Cardiac muscle cell (in vitro differentiated cells and primary cell): ENCODE results near the gene TEAD3. TPM values are rescaled to one million over a fixed set of nuclear protein-coding genes. Genes with fewer than 3 reads are reported as not detected.
"Not testable (repeated sequence)": the region's sequence is repeated elsewhere in the genome, so short reads cannot be mapped to it uniquely, and the experiment has no call there.

Experiments used
- DNase-seq, 2 donors: peaks; one replicate each; pipeline versions ENCODE4 v3.0.0 to v3.0.0-alpha.2; 2010 to 2017; ENCODE audit warnings: low read depth in 1 of 2, low spot score in 1 of 2
- H3K27ac ChIP-seq: fragments of 200-600 bp; sonication (generic); 2 replicates; pipeline ENCODE4 v1.5.1; 2016
- H3K27me3 ChIP-seq: fragments of 200-600 bp; sonication (generic); 2 replicates; pipeline ENCODE4 v1.6.0; 2016; ENCODE audit warnings: control low read depth
- H3K36me3 ChIP-seq: fragments of 200-600 bp; sonication (generic); 2 replicates; pipeline ENCODE4 v1.5.1; 2016; ENCODE audit warnings: control low read depth
- H3K4me1 ChIP-seq: fragments of 200-600 bp; sonication (generic); 2 replicates; pipeline ENCODE4 v1.8.1; 2017; ENCODE audit warnings: low read depth, mild to moderate bottlenecking, mixed run types
- H3K4me3 ChIP-seq: fragments of 200-600 bp; sonication (generic); 2 replicates; pipeline ENCODE4 v1.5.1; 2016; ENCODE audit warnings: mild to moderate bottlenecking
- H3K9me3 ChIP-seq: fragments of 200-600 bp; sonication (generic); 2 replicates; pipeline ENCODE4 v1.5.1; 2017; ENCODE audit warnings: low read depth, mild to moderate bottlenecking, control low read depth
- CTCF ChIP-seq: IDR thresholded peaks from 2 replicates; pipeline ENCODE4 v1.5.1; 2012; ENCODE audit warnings: low read depth, mild to moderate bottlenecking, low read length
- polyA plus RNA-seq: library from polyadenylated mRNA; unstranded; fragments of >200 nt; fragmentation: Nextera tagmentation; extraction: Ambion mirVana; gene quantifications from 2 replicates; pipeline ENCODE4 v1.2.1, GENCODE V29; 2016
- total RNA-seq: library from RNA; depleted of rRNA; stranded (reverse); fragments of >200 nt; gene quantifications from 2 replicates; pipeline ENCODE4 v1.2.3, GENCODE V29; 2016

Gene TEAD3
- total and polyA plus RNA-seq, 2 experiments from 2014 or later: 64.0 to 98.6 TPM

GRCh38 chr6:35443341-35444030 is 53.4 kb downstream of the TEAD3 start:
- Histone ChIP-seq H3K36me3 (no peaks in the 10 kb centered on the region), H3K27ac (no peak overlapping the region), H3K4me1 (no peaks in the 10 kb centered on the region), H3K9me3 (no peaks in the 10 kb centered on the region), H3K27me3 (no peaks in the 10 kb centered on the region), H3K4me3 (no peak overlapping the region)
- no peak for DNase-seq
- no peak for TF ChIP-seq CTCF

GRCh38 chr6:35442693-35443092 is 54.2 kb downstream of the TEAD3 start:
- Histone ChIP-seq H3K4me1 (no peaks in the 10 kb centered on the region), H3K27me3 (no peaks in the 10 kb centered on the region), H3K27ac (no peak overlapping the region), H3K36me3 (no peaks in the 10 kb centered on the region), H3K4me3 (no peak overlapping the region), H3K9me3 (no peaks in the 10 kb centered on the region)
- TF ChIP-seq CTCF: no peak
- no peak for DNase-seq

- H3K4me1 ChIP-seq: no peaks in the 10 kb centered on the region
- H3K36me3 ChIP-seq: no peaks in the 10 kb centered on the region
Observed at GRCh38 chr6:35441642-35442041, 55.2 kb downstream of the TEAD3 start.

GRCh38 chr6:35441205-35441604 is 55.7 kb downstream of the TEAD3 start:
- no peak for TF ChIP-seq CTCF

More at GRCh38 chr6:35441642-35442041, 55.2 kb downstream of the TEAD3 start:
- Histone ChIP-seq H3K27ac (no peak overlapping the region), H3K4me3 (no peak overlapping the region), H3K27me3 (no peaks in the 10 kb centered on the region), H3K9me3 (no peaks in the 10 kb centered on the region)
- TF ChIP-seq CTCF: no peak
- no peak for DNase-seq

GRCh38 chr6:35439308-35439707 is 57.6 kb downstream of the TEAD3 start:
- Histone ChIP-seq H3K4me1 (no peaks in the 10 kb centered on the region), H3K9me3 (no peaks in the 10 kb centered on the region), H3K4me3 (no peak overlapping the region), H3K36me3 (no peaks in the 10 kb centered on the region), H3K27ac (no peak overlapping the region), H3K27me3 (no peaks in the 10 kb centered on the region)
- peak in 1 of 2 donors; percentile 23 for DNase-seq
- TF ChIP-seq CTCF: no peak

More at GRCh38 chr6:35441205-35441604, 55.7 kb downstream of the TEAD3 start:
- Histone ChIP-seq H3K4me1 (no peaks in the 10 kb centered on the region), H3K27me3 (no peaks in the 10 kb centered on the region), H3K27ac (peak overlapping the region; percentile 48), H3K9me3 (no peaks in the 10 kb centered on the region), H3K4me3 (no peak overlapping the region), H3K36me3 (no peaks in the 10 kb centered on the region)
- DNase-seq: peak in 1 of 2 donors; percentile 28

GRCh38 chr6:35438378-35439065 is 58.4 kb downstream of the TEAD3 start:
- not testable (repeated sequence) for H3K36me3 ChIP-seq, DNase-seq, H3K27ac ChIP-seq, H3K27me3 ChIP-seq, H3K4me3 ChIP-seq, H3K4me1 ChIP-seq, H3K9me3 ChIP-seq
